A549 (cell line): ENCODE results near the gene KRT3.

ENCODE experiments used
- JUN ChIP-seq, 2 experiments: fragments of >200 bp; sonication (Bioruptor Twin); formaldehyde crosslinking; IDR thresholded peaks; 2 replicates in 1 of 2; 3 replicates in 1 of 2; pipeline ENCODE4 v1.6.1; 2016 to 2017
- KDM5A ChIP-seq: fragments of 200-600 bp; sonication (generic); IDR thresholded peaks from 2 replicates; pipeline ENCODE4 v1.6.1; 2016; ENCODE audit warnings: antibody characterized with exemption, mild to moderate bottlenecking

DNA sequence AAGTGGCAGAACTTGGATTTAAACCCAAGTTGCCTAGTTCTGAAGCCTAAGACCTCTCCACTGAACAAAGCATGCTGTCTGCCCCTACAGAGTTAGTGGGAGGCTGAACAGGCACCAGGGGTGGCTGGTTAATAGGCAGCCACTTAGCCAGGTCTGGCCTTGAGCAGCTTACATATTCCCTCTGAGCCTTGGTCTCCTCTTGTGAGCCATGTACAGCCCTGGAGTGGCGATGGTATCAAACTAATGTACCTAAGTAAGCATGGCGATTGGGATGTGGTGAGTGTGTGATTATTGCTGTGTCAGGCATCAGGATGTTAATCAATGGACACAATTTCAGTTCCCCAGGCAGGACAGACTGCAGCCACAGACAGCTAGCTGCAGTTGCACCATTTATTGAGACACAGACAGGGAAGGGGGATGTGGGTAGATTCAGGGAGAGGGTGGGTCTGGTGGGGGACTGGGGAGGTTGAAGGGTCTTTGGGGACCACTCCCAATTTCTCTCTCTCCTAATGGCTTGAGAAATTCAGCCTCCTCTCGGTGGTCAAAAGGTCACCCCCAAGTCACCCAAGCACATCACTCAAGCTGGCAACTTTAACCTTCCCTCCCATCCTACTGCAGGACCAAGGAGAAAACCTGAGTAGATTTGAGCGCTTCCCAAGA lies 25.3 kb upstream of the KRT3 start:
- TF ChIP-seq KDM5A (no peak), JUN (IDR thresholded peaks at IDR 0.05) (no peak)
